HepG2 (cell line): ENCODE data around the gene DNMT1. TPM values are rescaled to one million over a fixed set of nuclear protein-coding genes. Genes with fewer than 3 reads are reported as not detected.
A peak's percentile ranks its signal among the peaks of the same experiment; 100 is the strongest.

ENCODE experiments used
- CREM ChIP-seq, 2 experiments: sonication (generic) in 1 of 2; formaldehyde crosslinking in 1 of 2; IDR thresholded peaks; 2 replicates each; pipeline versions ENCODE4 v1.4.0 to v1.6.1; 2016 to 2020; ENCODE audit warnings: antibody characterized with exemption in 1 of 2, mild to moderate bottlenecking in 1 of 2, missing genetic modification reagents in 1 of 2
- EHMT2 ChIP-seq: fragments of 200-600 bp; sonication (generic); IDR thresholded peaks from 2 replicates; pipeline ENCODE4 v1.7.0; 2017; ENCODE audit warnings: antibody characterized with exemption, low read depth, low read length, borderline replicate concordance
- HDAC2 ChIP-seq: sonication (generic); formaldehyde crosslinking; IDR thresholded peaks from 2 replicates; pipeline ENCODE4 v1.4.0; 2020; ENCODE audit warnings: missing genetic modification reagents
- KLF16 ChIP-seq, 2 experiments: sonication (generic) in 1 of 2; formaldehyde crosslinking in 1 of 2; IDR thresholded peaks; 2 replicates each; pipeline versions ENCODE4 v1.6.1 to v1.8.0; 2016 to 2023; ENCODE audit warnings: missing genetic modification reagents in 2 of 2, missing compliant biosample characterization in 1 of 2
- MBD4 ChIP-seq: IDR thresholded peaks from 2 replicates; pipeline ENCODE4 v1.6.1; 2012; ENCODE audit warnings: low read length, inconsistent platforms, borderline replicate concordance
- RCOR2 ChIP-seq: IDR thresholded peaks from 2 replicates; pipeline ENCODE4 v1.6.1; 2016; ENCODE audit warnings: missing biosample characterization, missing genetic modification reagents
- SETDB1 ChIP-seq: sonication (generic); formaldehyde crosslinking; IDR thresholded peaks from 2 replicates; pipeline ENCODE4 v1.5.1; 2020; ENCODE audit warnings: missing genetic modification reagents, mild to moderate bottlenecking, borderline replicate concordance
- TAF1 ChIP-seq: sonication (generic); formaldehyde crosslinking; IDR thresholded peaks from 2 replicates; pipeline ENCODE4 v1.4.0; 2020; ENCODE audit warnings: missing genetic modification reagents
- TCF7L2 ChIP-seq: IDR thresholded peaks from 2 replicates; pipeline ENCODE4 v1.6.1; 2011; ENCODE audit warnings: mild to moderate bottlenecking, low read depth, low read length, moderate library complexity
- ZNF335 ChIP-seq: sonication (generic); formaldehyde crosslinking; IDR thresholded peaks from 2 replicates; pipeline ENCODE4 v1.4.0; 2020; ENCODE audit warnings: missing genetic modification reagents
- ZNF557 ChIP-seq: sonication (generic); formaldehyde crosslinking; IDR thresholded peaks from 2 replicates; pipeline ENCODE4 v1.4.0; 2020; ENCODE audit warnings: missing genetic modification reagents
- ZNF841 ChIP-seq: sonication (generic); formaldehyde crosslinking; IDR thresholded peaks from 2 replicates; pipeline ENCODE4 v1.8.1; 2023; ENCODE audit warnings: missing genetic modification reagents, borderline replicate concordance
- ZNF850 ChIP-seq: sonication (generic); formaldehyde crosslinking; conservative IDR thresholded peaks from 2 replicates; pipeline ENCODE4 v1.9.0; 2021; ENCODE audit warnings: mild to moderate bottlenecking, missing genetic modification reagents
- polyA plus RNA-seq, 8 experiments: library from polyadenylated mRNA; depleted of rRNA in 3 of 8; stranded (reverse) in 7 of 8; unstranded in 1 of 8; fragments of >200 nt; fragmentation: Illumina TruSeq in 4 of 8; extraction: Trizol in 4 of 8; gene quantifications; 2 replicates each; pipeline versions ENCODE4 v1.2.1 to v1.2.3, GENCODE V29; 2011 to 2016; ENCODE audit warnings: low read depth in 4 of 8, missing spikeins in 1 of 8, mixed read lengths in 1 of 8; ENCODE audit not compliant: insufficient read depth in 1 of 8
- total RNA-seq, 5 experiments: library from RNA; depleted of rRNA; stranded (reverse); fragments of >200 nt; fragmentation: Illumina TruSeq; extraction: Trizol; gene quantifications; 2 replicates each; pipeline ENCODE4 v1.2.3, GENCODE V29; 2016; ENCODE audit warnings: low read depth in 1 of 5
- TF ChIP-seq, protein P1 (sequence below): IDR thresholded peaks from 2 replicates; pipeline ENCODE4 v1.6.1; 2016
- TF ChIP-seq, protein P2 (sequence below): sonication (generic); formaldehyde crosslinking; IDR thresholded peaks from 2 replicates; pipeline ENCODE4 v1.4.0; 2020; ENCODE audit warnings: mild to moderate bottlenecking, missing genetic modification reagents
- TF ChIP-seq, protein P3 (sequence below): IDR thresholded peaks from 2 replicates; pipeline ENCODE4 v1.6.1; 2018; ENCODE audit warnings: missing genetic modification reagents, mild to moderate bottlenecking, missing compliant biosample characterization
- TF ChIP-seq, protein P4 (sequence below): IDR thresholded peaks from 2 replicates; pipeline ENCODE4 v1.6.1; 2016; ENCODE audit warnings: low read depth, missing genetic modification reagents, missing compliant biosample characterization
- TF ChIP-seq, protein P5 (sequence below): sonication (generic); formaldehyde crosslinking; IDR thresholded peaks from 2 replicates; pipeline ENCODE4 v1.4.0; 2020; ENCODE audit warnings: missing genetic modification reagents, mild to moderate bottlenecking, borderline replicate concordance
- TF ChIP-seq, protein P6 (sequence below): sonication (generic); formaldehyde crosslinking; IDR thresholded peaks from 2 replicates; pipeline ENCODE4 v1.5.1; 2020; ENCODE audit warnings: missing genetic modification reagents, mild to moderate bottlenecking, borderline replicate concordance

DNMT1 gene
- total and polyA plus RNA-seq, 2 of the 13 experiments (the other 11 are each of a cell fraction or from before 2014, with no cell fraction given) = 31.2 to 91.1 TPM

DNA sequence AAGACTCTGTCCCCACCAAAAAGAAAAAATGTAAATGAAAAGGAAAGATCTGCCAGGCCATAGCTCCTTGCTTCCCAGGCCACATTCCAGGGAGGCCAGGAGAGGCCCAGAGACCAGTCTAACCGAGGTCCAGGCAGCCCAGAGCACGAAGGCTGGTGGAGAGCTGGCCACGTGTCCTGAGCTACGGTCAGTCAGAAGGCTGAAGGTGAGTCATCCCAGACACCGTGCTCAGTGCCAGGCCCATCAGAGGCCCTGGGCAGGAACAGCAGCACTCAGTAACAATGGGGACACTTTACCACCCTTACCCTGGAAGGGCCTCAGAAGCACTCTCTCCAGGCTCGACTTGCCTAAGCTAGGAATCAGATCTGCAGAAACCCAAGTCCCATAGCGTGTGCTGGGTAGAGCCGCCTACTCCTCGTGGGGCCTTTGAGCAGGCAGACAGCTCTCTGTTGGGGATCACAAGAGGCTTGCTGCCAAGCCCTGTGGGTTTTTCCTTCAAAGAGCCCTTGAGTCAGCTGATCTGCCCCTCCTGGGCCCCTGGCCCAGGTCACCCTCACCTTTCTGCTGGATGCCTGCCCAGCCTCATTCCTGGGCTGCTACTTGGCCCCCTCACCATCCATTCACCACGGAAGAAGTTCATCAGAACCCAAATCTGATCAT lies 11.6 kb upstream of the DNMT1 start (continued):
- TF ChIP-seq, protein P1, sequence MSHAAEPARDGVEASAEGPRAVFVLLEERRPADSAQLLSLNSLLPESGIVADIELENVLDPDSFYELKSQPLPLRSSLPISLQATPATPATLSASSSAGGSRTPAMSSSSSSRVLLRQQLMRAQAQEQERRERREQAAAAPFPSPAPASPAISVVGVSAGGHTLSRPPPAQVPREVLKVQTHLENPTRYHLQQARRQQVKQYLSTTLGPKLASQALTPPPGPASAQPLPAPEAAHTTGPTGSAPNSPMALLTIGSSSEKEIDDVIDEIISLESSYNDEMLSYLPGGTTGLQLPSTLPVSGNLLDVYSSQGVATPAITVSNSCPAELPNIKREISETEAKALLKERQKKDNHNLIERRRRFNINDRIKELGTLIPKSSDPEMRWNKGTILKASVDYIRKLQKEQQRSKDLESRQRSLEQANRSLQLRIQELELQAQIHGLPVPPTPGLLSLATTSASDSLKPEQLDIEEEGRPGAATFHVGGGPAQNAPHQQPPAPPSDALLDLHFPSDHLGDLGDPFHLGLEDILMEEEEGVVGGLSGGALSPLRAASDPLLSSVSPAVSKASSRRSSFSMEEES = peak; percentile 80
- TF ChIP-seq, protein P2, sequence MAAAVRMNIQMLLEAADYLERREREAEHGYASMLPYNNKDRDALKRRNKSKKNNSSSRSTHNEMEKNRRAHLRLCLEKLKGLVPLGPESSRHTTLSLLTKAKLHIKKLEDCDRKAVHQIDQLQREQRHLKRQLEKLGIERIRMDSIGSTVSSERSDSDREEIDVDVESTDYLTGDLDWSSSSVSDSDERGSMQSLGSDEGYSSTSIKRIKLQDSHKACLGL (CRISPR knock-in tag) = peak; percentile 47; the same call in 1 of the 2 replicates
- TF ChIP-seq ZNF841 (CRISPR knock-in tag) (no peak), KLF16 (CRISPR knock-in tag; IDR thresholded peaks at IDR 0.05) (0 out of 4 replicates have a peak, but pooled peaks of 1 of the 2 experiments have one; percentile 48), ZNF335 (CRISPR knock-in tag) (peak; percentile 76; the same call in 1 of the 2 replicates), HDAC2 (CRISPR knock-in tag) (no peak), CREM (IDR thresholded peaks at IDR 0.05) (no peak), CREM (CRISPR knock-in tag; IDR thresholded peaks at IDR 0.05) (no peak), ZNF850 (CRISPR knock-in tag) (no peak), RCOR2 (CRISPR knock-in tag) (0 out of 2 replicates have a peak, but pooled peaks have one; percentile 31), SETDB1 (CRISPR knock-in tag) (no peak), TCF7L2 (no peak), TAF1 (CRISPR knock-in tag) (no peak), MBD4 (no peak), ZNF557 (CRISPR knock-in tag) (peak; percentile 44; the same call in 1 of the 2 replicates), EHMT2 (no peak)
- TF ChIP-seq, protein P3, sequence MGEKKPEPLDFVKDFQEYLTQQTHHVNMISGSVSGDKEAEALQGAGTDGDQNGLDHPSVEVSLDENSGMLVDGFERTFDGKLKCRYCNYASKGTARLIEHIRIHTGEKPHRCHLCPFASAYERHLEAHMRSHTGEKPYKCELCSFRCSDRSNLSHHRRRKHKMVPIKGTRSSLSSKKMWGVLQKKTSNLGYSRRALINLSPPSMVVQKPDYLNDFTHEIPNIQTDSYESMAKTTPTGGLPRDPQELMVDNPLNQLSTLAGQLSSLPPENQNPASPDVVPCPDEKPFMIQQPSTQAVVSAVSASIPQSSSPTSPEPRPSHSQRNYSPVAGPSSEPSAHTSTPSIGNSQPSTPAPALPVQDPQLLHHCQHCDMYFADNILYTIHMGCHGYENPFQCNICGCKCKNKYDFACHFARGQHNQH (CRISPR knock-in tag) = 0 out of 2 replicates have a peak, but pooled peaks have one; percentile 51
- TF ChIP-seq, protein P4, sequence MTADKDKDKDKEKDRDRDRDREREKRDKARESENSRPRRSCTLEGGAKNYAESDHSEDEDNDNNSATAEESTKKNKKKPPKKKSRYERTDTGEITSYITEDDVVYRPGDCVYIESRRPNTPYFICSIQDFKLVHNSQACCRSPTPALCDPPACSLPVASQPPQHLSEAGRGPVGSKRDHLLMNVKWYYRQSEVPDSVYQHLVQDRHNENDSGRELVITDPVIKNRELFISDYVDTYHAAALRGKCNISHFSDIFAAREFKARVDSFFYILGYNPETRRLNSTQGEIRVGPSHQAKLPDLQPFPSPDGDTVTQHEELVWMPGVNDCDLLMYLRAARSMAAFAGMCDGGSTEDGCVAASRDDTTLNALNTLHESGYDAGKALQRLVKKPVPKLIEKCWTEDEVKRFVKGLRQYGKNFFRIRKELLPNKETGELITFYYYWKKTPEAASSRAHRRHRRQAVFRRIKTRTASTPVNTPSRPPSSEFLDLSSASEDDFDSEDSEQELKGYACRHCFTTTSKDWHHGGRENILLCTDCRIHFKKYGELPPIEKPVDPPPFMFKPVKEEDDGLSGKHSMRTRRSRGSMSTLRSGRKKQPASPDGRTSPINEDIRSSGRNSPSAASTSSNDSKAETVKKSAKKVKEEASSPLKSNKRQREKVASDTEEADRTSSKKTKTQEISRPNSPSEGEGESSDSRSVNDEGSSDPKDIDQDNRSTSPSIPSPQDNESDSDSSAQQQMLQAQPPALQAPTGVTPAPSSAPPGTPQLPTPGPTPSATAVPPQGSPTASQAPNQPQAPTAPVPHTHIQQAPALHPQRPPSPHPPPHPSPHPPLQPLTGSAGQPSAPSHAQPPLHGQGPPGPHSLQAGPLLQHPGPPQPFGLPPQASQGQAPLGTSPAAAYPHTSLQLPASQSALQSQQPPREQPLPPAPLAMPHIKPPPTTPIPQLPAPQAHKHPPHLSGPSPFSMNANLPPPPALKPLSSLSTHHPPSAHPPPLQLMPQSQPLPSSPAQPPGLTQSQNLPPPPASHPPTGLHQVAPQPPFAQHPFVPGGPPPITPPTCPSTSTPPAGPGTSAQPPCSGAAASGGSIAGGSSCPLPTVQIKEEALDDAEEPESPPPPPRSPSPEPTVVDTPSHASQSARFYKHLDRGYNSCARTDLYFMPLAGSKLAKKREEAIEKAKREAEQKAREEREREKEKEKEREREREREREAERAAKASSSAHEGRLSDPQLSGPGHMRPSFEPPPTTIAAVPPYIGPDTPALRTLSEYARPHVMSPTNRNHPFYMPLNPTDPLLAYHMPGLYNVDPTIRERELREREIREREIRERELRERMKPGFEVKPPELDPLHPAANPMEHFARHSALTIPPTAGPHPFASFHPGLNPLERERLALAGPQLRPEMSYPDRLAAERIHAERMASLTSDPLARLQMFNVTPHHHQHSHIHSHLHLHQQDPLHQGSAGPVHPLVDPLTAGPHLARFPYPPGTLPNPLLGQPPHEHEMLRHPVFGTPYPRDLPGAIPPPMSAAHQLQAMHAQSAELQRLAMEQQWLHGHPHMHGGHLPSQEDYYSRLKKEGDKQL (CRISPR knock-in tag) = no peak
- TF ChIP-seq, protein P5, sequence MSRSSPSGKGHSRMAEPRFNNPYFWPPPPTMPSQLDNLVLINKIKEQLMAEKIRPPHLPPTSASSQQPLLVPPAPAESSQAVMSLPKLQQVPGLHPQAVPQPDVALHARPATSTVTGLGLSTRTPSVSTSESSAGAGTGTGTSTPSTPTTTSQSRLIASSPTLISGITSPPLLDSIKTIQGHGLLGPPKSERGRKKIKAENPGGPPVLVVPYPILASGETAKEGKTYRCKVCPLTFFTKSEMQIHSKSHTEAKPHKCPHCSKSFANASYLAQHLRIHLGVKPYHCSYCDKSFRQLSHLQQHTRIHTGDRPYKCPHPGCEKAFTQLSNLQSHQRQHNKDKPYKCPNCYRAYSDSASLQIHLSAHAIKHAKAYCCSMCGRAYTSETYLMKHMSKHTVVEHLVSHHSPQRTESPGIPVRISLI (CRISPR knock-in tag) = no peak
- TF ChIP-seq, protein P6, sequence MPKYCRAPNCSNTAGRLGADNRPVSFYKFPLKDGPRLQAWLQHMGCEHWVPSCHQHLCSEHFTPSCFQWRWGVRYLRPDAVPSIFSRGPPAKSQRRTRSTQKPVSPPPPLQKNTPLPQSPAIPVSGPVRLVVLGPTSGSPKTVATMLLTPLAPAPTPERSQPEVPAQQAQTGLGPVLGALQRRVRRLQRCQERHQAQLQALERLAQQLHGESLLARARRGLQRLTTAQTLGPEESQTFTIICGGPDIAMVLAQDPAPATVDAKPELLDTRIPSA (CRISPR knock-in tag) = no peak
